PC-3 (cell line): ENCODE data around the gene CACNA1A.

ENCODE experiments used
- CTCF ChIP-seq: fragments of 300-600 bp; sonication (generic); conservative IDR thresholded peaks from 2 replicates; pipeline ENCODE4 v1.5.1; 2017; ENCODE audit warnings: antibody characterized with exemption, low read depth, mild to moderate bottlenecking, low read length
- EZH2 ChIP-seq: fragments of 300-600 bp; sonication (generic); IDR thresholded peaks from one replicate; pipeline ENCODE4 v1.6.1; 2017; ENCODE audit warnings: antibody characterized with exemption, mild to moderate bottlenecking, low read length; ENCODE audit not compliant: unreplicated experiment
- EZH2phosphoT487 ChIP-seq: fragments of 300-600 bp; sonication (generic); IDR thresholded peaks from 2 replicates; pipeline ENCODE4 v1.6.1; 2018; ENCODE audit warnings: mild to moderate bottlenecking, antibody characterized with exemption, low read length, borderline replicate concordance

GRCh38 chr19:13329766-13330165 is 176.5 kb downstream of the CACNA1A start:
- no peak for TF ChIP-seq CTCF
- no peak for TF ChIP-seq EZH2
- TF ChIP-seq EZH2phosphoT487, result no peak
